Keratinocyte (primary cell): ENCODE results near the gene BANK1. TPM values are rescaled to one million over a fixed set of nuclear protein-coding genes. Genes with fewer than 3 reads are reported as not detected.

Source experiments
- DNase-seq: peaks from one replicate; pipeline ENCODE4 v3.0.0-alpha.2; 2011; ENCODE audit warnings: low read depth, missing footprints, low spot score
- FAIRE-seq: peaks from 2 replicates; lab custom pipeline; 2011; peaks lifted over from hg19 to GRCh38; lab: Jason Lieb, UNC
- H2AFZ ChIP-seq: 2 replicates; pipeline ENCODE4 v1.6.0; 2012; ENCODE audit warnings: low read length, control low read depth, inconsistent platforms; ENCODE audit not compliant: control insufficient read depth
- H3K27ac ChIP-seq: 2 replicates; pipeline ENCODE4 v1.5.1; 2011; ENCODE audit warnings: low read length; ENCODE audit not compliant: control insufficient read depth, insufficient read depth
- H3K27me3 ChIP-seq: 3 replicates; pipeline ENCODE4 v1.6.0; 2011; ENCODE audit warnings: low read length; ENCODE audit not compliant: control insufficient read depth, insufficient read depth; ENCODE audit errors: extremely low read depth
- H3K36me3 ChIP-seq, 2 experiments: 2 replicates in 1 of 2; 3 replicates in 1 of 2; pipeline ENCODE4 v1.5.1; 2011; ENCODE audit warnings: low read length in 2 of 2, mild to moderate bottlenecking in 1 of 2; ENCODE audit not compliant: control insufficient read depth in 2 of 2, insufficient read depth in 2 of 2; ENCODE audit errors: extremely low read depth in 1 of 2
- H3K4me1 ChIP-seq: 3 replicates; pipeline ENCODE4 v1.5.1; 2011; ENCODE audit warnings: low read length; ENCODE audit not compliant: control insufficient read depth, insufficient read depth; ENCODE audit errors: extremely low read depth
- H3K4me2 ChIP-seq: 3 replicates; pipeline ENCODE4 v1.6.0; 2011; ENCODE audit warnings: low read depth, low read length; ENCODE audit not compliant: control insufficient read depth, insufficient read depth; ENCODE audit errors: extremely low read depth
- H3K4me3 ChIP-seq, 3 experiments: fragments of 200-600 bp in 1 of 3; sonication (generic) in 1 of 3; 2 replicates in 2 of 3; 3 replicates in 1 of 3; pipeline ENCODE4 v1.5.1; 2011 to 2016; ENCODE audit warnings: low read length in 3 of 3, mild to moderate bottlenecking in 3 of 3, control low read depth in 2 of 3, inconsistent platforms in 1 of 3, low read depth in 1 of 3, mixed read lengths in 1 of 3, mixed run types in 1 of 3, moderate library complexity in 1 of 3; ENCODE audit not compliant: control insufficient read depth in 2 of 3, insufficient read depth in 2 of 3; ENCODE audit errors: extremely low read depth in 1 of 3
- H3K79me2 ChIP-seq: 2 replicates; pipeline ENCODE4 v1.6.0; 2012; ENCODE audit warnings: low read length; ENCODE audit not compliant: control insufficient read depth, insufficient read depth
- H3K9ac ChIP-seq: 3 replicates; pipeline ENCODE4 v1.6.0; 2011; ENCODE audit warnings: low read length; ENCODE audit not compliant: control insufficient read depth, insufficient read depth; ENCODE audit errors: extremely low read depth
- H3K9me1 ChIP-seq: 3 replicates; pipeline ENCODE4 v1.6.0; 2011; ENCODE audit warnings: low read length; ENCODE audit not compliant: control insufficient read depth, insufficient read depth; ENCODE audit errors: extremely low read depth
- H3K9me3 ChIP-seq: 2 replicates; pipeline ENCODE4 v1.5.1; 2012; ENCODE audit warnings: low read depth, low read length; ENCODE audit not compliant: control insufficient read depth
- H4K20me1 ChIP-seq: 3 replicates; pipeline ENCODE4 v1.6.0; 2011; ENCODE audit warnings: low read length; ENCODE audit not compliant: control insufficient read depth, insufficient read depth; ENCODE audit errors: extremely low read depth
- EZH2 ChIP-seq: IDR thresholded peaks from one replicate; pipeline ENCODE4 v1.6.1; 2012; ENCODE audit warnings: inconsistent platforms, mild to moderate bottlenecking, low read length, moderate library complexity
- dilution Hi-C: fragments of 300-500 bp; cut with MboI; formaldehyde crosslinking; loops from one replicate; pipeline ENCODE4 v1.7.0; 2020; ENCODE audit warnings: low sequenced_read_pairs; ENCODE audit not compliant: extremely low pct_ligation_motif_present
- polyA plus RNA-seq, 5 experiments: library from polyadenylated mRNA; depleted of rRNA in 3 of 5; stranded (reverse) in 3 of 5; stranded (forward) in 1 of 5; unstranded in 1 of 5; fragments of >200 nt; gene quantifications; 1 replicate in 1 of 5; 2 replicates in 3 of 5; 3 replicates in 1 of 5; pipeline versions ENCODE4 v1.2.1 to v1.2.3, GENCODE V29; 2011 to 2012; ENCODE audit warnings: missing spikeins in 2 of 5, low read depth in 1 of 5, low replicate concordance in 1 of 5
- TF ChIP-seq, protein P1 (sequence below), 3 experiments: IDR thresholded peaks in 1 of 3; conservative IDR thresholded peaks in 1 of 3; optimal IDR thresholded peaks in 1 of 3; 2 replicates in 2 of 3; 3 replicates in 1 of 3; pipeline versions ENCODE3 to v1.5.1; 2011; ENCODE audit warnings: low read length in 3 of 3, mild to moderate bottlenecking in 3 of 3, moderate library complexity in 2 of 3, control low read depth in 1 of 3, inconsistent platforms in 1 of 3; ENCODE audit not compliant: insufficient read depth in 2 of 3; ENCODE audit errors: extremely low read depth in 1 of 3

The BANK1 gene
- polyA plus RNA-seq, 1 donor (not counting 4 experiments of a cell fraction or from before 2014, with no cell fraction given) = 0.25 TPM

DNA sequence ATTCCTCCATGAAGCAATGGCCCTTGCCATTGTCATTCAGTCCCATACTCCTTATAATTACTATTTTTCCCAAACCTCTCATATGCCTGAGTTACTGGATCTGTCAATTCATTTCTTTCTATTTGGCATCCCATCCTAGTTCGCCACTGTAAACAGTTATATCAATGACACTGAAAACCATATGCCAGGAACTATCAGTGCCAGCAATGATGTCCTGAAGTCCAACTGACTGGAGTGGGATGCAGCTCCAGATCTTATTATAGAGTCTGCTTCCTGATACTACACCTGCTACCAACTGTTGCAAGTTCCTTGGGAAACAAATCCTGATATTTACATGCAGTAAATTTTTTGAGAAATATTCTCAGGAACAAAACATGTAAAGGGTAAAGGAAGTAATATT, 27.0 kb upstream of the BANK1 start:
- Histone ChIP-seq H3K4me2 (no peak overlapping the region), H3K4me3 (no peak overlapping the region), H3K79me2 (no peaks in the 10 kb centered on the region), H3K36me3 (no peaks in the 10 kb centered on the region), H3K27ac (no peak overlapping the region), H3K9me1 (no peaks in the 10 kb centered on the region), H2AFZ (no peak overlapping the region), H3K9me3 (no peaks in the 10 kb centered on the region), H4K20me1 (no peaks in the 10 kb centered on the region), H3K27me3 (no peaks in the 10 kb centered on the region), H3K4me1 (no peaks in the 10 kb centered on the region), H3K9ac (no peak overlapping the region)
- FAIRE-seq (no peak), DNase-seq (no peak)
- TF ChIP-seq, protein P1, sequence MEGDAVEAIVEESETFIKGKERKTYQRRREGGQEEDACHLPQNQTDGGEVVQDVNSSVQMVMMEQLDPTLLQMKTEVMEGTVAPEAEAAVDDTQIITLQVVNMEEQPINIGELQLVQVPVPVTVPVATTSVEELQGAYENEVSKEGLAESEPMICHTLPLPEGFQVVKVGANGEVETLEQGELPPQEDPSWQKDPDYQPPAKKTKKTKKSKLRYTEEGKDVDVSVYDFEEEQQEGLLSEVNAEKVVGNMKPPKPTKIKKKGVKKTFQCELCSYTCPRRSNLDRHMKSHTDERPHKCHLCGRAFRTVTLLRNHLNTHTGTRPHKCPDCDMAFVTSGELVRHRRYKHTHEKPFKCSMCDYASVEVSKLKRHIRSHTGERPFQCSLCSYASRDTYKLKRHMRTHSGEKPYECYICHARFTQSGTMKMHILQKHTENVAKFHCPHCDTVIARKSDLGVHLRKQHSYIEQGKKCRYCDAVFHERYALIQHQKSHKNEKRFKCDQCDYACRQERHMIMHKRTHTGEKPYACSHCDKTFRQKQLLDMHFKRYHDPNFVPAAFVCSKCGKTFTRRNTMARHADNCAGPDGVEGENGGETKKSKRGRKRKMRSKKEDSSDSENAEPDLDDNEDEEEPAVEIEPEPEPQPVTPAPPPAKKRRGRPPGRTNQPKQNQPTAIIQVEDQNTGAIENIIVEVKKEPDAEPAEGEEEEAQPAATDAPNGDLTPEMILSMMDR (optimal IDR thresholded peaks at IDR 0.05 in 1 of 3, IDR thresholded peaks at IDR 0.05 in 1 of 3, conservative IDR thresholded peaks at IDR 0.05 in 1 of 3; ENCODE audit: extremely low read depth in 1 of 3, insufficient read depth in 2 of 3, low read length in 3 of 3) = no peak
- no peak for TF ChIP-seq EZH2
- dilution Hi-C loops = no loop called here

DNA sequence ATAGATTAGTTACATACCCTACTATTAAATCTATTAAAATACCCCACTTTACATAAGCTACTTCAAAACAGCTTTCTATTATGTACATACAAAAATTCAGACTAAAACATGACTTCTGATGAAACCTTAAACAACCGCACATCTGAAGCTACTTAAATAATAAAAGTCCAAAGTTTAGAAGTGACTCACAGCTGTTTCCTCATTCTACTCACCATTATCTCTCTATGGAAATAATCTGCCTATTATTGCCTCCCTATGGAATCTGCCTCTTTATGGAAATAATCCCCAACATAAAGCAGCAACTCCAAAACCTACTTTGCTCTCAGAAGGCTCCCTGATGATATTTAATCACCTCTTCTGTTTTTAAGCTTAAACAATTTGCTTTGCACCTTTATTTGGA, 15.7 kb upstream of the BANK1 start:
- dilution Hi-C loops = no loop called here
- Histone ChIP-seq H3K27me3 (no peaks in the 10 kb centered on the region), H2AFZ (no peak overlapping the region), H3K9ac (no peak overlapping the region), H3K36me3 (no peaks in the 10 kb centered on the region), H3K4me2 (no peak overlapping the region), H4K20me1 (no peaks in the 10 kb centered on the region), H3K79me2 (no peaks in the 10 kb centered on the region), H3K9me3 (no peaks in the 10 kb centered on the region), H3K9me1 (no peaks in the 10 kb centered on the region), H3K4me1 (no peaks in the 10 kb centered on the region), H3K4me3 (no peak overlapping the region), H3K27ac (no peak overlapping the region)
- TF ChIP-seq, protein P1 (optimal IDR thresholded peaks at IDR 0.05 in 1 of 3, IDR thresholded peaks at IDR 0.05 in 1 of 3, conservative IDR thresholded peaks at IDR 0.05 in 1 of 3; ENCODE audit: extremely low read depth in 1 of 3, insufficient read depth in 2 of 3, low read length in 3 of 3) = no peak
- no peak for TF ChIP-seq EZH2
- DNase-seq (no peak), FAIRE-seq (no peak)
